ENCODE data around the gene PRXL2C. TPM values are rescaled to one million over a fixed set of nuclear protein-coding genes. Genes with fewer than 3 reads are reported as not detected.

Gene PRXL2C
- total and polyA plus RNA-seq, 2 of the 8 experiments (the other 6 are each of a cell fraction or from before 2014, with no cell fraction given), result 2.8 to 7.3 TPM

- TF ChIP-seq CREB1 (IDR thresholded peaks at IDR 0.05) (no peak), EGR1 (IDR thresholded peaks at IDR 0.05; ENCODE audit: borderline replicate concordance, low read depth, low read length) (no peak), KDM1A (IDR thresholded peaks at IDR 0.05; ENCODE audit: borderline replicate concordance, low read length) (no peak), TBP (IDR thresholded peaks at IDR 0.05; ENCODE audit: low read depth, low read length) (no peak), TEAD4 (IDR thresholded peaks at IDR 0.05; ENCODE audit: low read depth, low read length) (no peak), HDAC2 (IDR thresholded peaks at IDR 0.05; ENCODE audit: borderline replicate concordance in 1 of 2, low read depth in 2 of 2, low read length in 2 of 2) (no peak), POU5F1 (IDR thresholded peaks at IDR 0.05; ENCODE audit: low read depth, low read length) (no peak), SP2 (IDR thresholded peaks at IDR 0.05; ENCODE audit: low read length) (no peak), BCL11A (IDR thresholded peaks at IDR 0.05; ENCODE audit: low read depth in 2 of 2, low read length in 2 of 2) (no peak)
These were observed 38.2 kb downstream of the PRXL2C start (continued) for GRCh38 chr9:96616817-96617438.
